Endothelial cell of umbilical vein (primary cell): Measurements from ENCODE around the gene TMBIM6. TPM values are rescaled to one million over a fixed set of nuclear protein-coding genes. Genes with fewer than 3 reads are reported as not detected.

Experiments used
- BruUV-seq: library from RNA; stranded (reverse); fragments of 400-500 nt; replicated peaks from 2 replicates; lab custom pipeline; 2021; lab: Mats Ljungman, UMichigan
- CTCF ChIA-PET: fragments of 300-600, 350-600 bp; sonication (Branson Sonifier 250); formaldehyde crosslinking; loops from one replicate; lab custom pipeline; 2021; ENCODE audit warnings: antibody characterized with exemption, inconsistent platforms; lab: Charles Lee
- POLR2A ChIA-PET: fragments of 300-600, 350-600 bp; sonication (Branson Sonifier 250); formaldehyde crosslinking; loops from one replicate; lab custom pipeline; 2021; ENCODE audit warnings: antibody characterized with exemption, inconsistent platforms; lab: Charles Lee
- DNase-seq: peaks from one replicate; pipeline ENCODE4 v3.0.0-alpha.2; 2011; ENCODE audit warnings: low read depth, low spot score
- FAIRE-seq: peaks from 2 replicates; lab custom pipeline; 2011; peaks lifted over from hg19 to GRCh38; lab: Jason Lieb, UNC
- H2AFZ ChIP-seq: 2 replicates; pipeline ENCODE4 v1.6.0; 2012; ENCODE audit warnings: low read depth, low read length, control low read depth, inconsistent platforms
- H3K27ac ChIP-seq: 2 replicates; pipeline ENCODE4 v1.5.1; 2011; ENCODE audit warnings: low read depth, mild to moderate bottlenecking, control low read depth, low read length, moderate library complexity; ENCODE audit not compliant: insufficient read depth
- H3K27me3 ChIP-seq, 2 experiments: 2 replicates each; pipeline versions ENCODE4 v1.6.0 to v1.6.1; 2011; ENCODE audit warnings: low read length in 2 of 2, mixed read lengths in 1 of 2; ENCODE audit not compliant: control insufficient read depth in 2 of 2, insufficient read depth in 2 of 2
- H3K36me3 ChIP-seq, 2 experiments: 2 replicates in 1 of 2; 3 replicates in 1 of 2; pipeline ENCODE4 v1.5.1; 2011; ENCODE audit warnings: low read length in 2 of 2, mild to moderate bottlenecking in 1 of 2, moderate library complexity in 1 of 2; ENCODE audit not compliant: control insufficient read depth in 2 of 2, insufficient read depth in 2 of 2; ENCODE audit errors: extremely low read depth in 1 of 2
- H3K4me1 ChIP-seq: 3 replicates; pipeline ENCODE4 v1.5.1; 2011; ENCODE audit warnings: mild to moderate bottlenecking, low read length; ENCODE audit not compliant: control insufficient read depth, insufficient read depth; ENCODE audit errors: extremely low read depth
- H3K4me2 ChIP-seq: 2 replicates; pipeline ENCODE4 v1.6.1; 2011; ENCODE audit warnings: low read length, control low read depth, mixed read lengths; ENCODE audit not compliant: insufficient read depth
- H3K4me3 ChIP-seq, 3 experiments: fragments of 200-600 bp in 1 of 3; sonication (generic), shearing (Covaris generic) in 1 of 3; replicated peaks in 1 of 3; 2 replicates each; pipeline ENCODE4 v1.5.1; 2011 to 2016; ENCODE audit warnings: control low read depth in 3 of 3, low read length in 3 of 3, mild to moderate bottlenecking in 2 of 3, inconsistent platforms in 1 of 3, low read depth in 1 of 3, moderate library complexity in 1 of 3; ENCODE audit not compliant: insufficient read depth in 1 of 3
- H3K79me2 ChIP-seq: 2 replicates; pipeline ENCODE4 v1.6.0; 2012; ENCODE audit warnings: low read length, inconsistent platforms; ENCODE audit not compliant: control insufficient read depth, insufficient read depth
- H3K9ac ChIP-seq: replicated peaks from 2 replicates; pipeline ENCODE3; 2011; ENCODE audit warnings: low read length, control low read depth; ENCODE audit not compliant: insufficient read depth; ENCODE audit errors: extremely low read depth
- H3K9me1 ChIP-seq: replicated peaks from 3 replicates; pipeline ENCODE4 v1.6.0; 2011; ENCODE audit warnings: mild to moderate bottlenecking, low read length; ENCODE audit not compliant: control insufficient read depth, insufficient read depth; ENCODE audit errors: extremely low read depth
- H3K9me3 ChIP-seq: replicated peaks from 2 replicates; pipeline ENCODE4 v1.5.1; 2012; ENCODE audit warnings: low read length, inconsistent platforms; ENCODE audit not compliant: control insufficient read depth, insufficient read depth
- H4K20me1 ChIP-seq: replicated peaks from 2 replicates; pipeline ENCODE3; 2011; ENCODE audit warnings: mild to moderate bottlenecking, low read length; ENCODE audit not compliant: control insufficient read depth, insufficient read depth; ENCODE audit errors: extremely low read depth
- CTCF ChIP-seq, 2 donors: IDR thresholded peaks; 1 replicate in 1 of 2; 2 replicates in 1 of 2; pipeline ENCODE4 v1.5.1; 2011; ENCODE audit warnings: low read length in 2 of 2, mild to moderate bottlenecking in 2 of 2, moderate library complexity in 2 of 2, control low read depth in 1 of 2, inconsistent platforms in 1 of 2, low read depth in 1 of 2; ENCODE audit not compliant: insufficient read depth in 1 of 2; ENCODE audit errors: extremely low read depth in 1 of 2
- EZH2 ChIP-seq: IDR thresholded peaks from 2 replicates; pipeline ENCODE4 v1.6.1; 2012; ENCODE audit warnings: borderline replicate concordance, low read depth, mild to moderate bottlenecking, moderate library complexity, low read length, inconsistent platforms; ENCODE audit not compliant: severe bottlenecking
- FOS ChIP-seq: IDR thresholded peaks from 2 replicates; pipeline ENCODE4 v1.6.1; 2011; ENCODE audit warnings: mild to moderate bottlenecking, low read length, moderate library complexity, borderline replicate concordance; ENCODE audit not compliant: insufficient read depth
- GATA2 ChIP-seq: IDR thresholded peaks from 2 replicates; pipeline ENCODE4 v1.7.0; 2011; ENCODE audit warnings: low read depth, mild to moderate bottlenecking, moderate library complexity, mixed read lengths, low read length; ENCODE audit not compliant: insufficient read length, insufficient read depth
- JUN ChIP-seq: IDR thresholded peaks from 2 replicates; pipeline ENCODE4 v1.6.1; 2011; ENCODE audit warnings: borderline replicate concordance, low read depth; ENCODE audit not compliant: insufficient read length, insufficient read depth
- MYC ChIP-seq: IDR thresholded peaks from one replicate; pipeline ENCODE4 v1.6.1; 2011; ENCODE audit warnings: mild to moderate bottlenecking, low read depth, low read length
- POLR2A ChIP-seq: IDR thresholded peaks from 2 replicates; pipeline ENCODE4 v1.6.1; 2012; ENCODE audit warnings: low read depth, mild to moderate bottlenecking, control low read depth, low read length
- POLR2AphosphoS5 ChIP-seq: IDR thresholded peaks from 2 replicates; pipeline ENCODE4 v1.6.1; 2012; ENCODE audit warnings: low read depth, mild to moderate bottlenecking, control low read depth, low read length, moderate library complexity; ENCODE audit not compliant: insufficient read depth
- dilution Hi-C: fragments of 300-500 bp; cut with MboI; formaldehyde crosslinking; loops from one replicate; pipeline ENCODE4 v1.15.0; 2019; ENCODE audit warnings: low sequenced_read_pairs; ENCODE audit not compliant: extremely low pct_ligation_motif_present
- intact Hi-C: fragments of 100-400 bp; cut with micrococcal nuclease; formaldehyde crosslinking; loops from one replicate; pipeline ENCODE4 v1.10.0; 2022
- polyA plus RNA-seq, 4 experiments: library from polyadenylated mRNA; depleted of rRNA in 3 of 4; stranded (reverse) in 3 of 4; unstranded in 1 of 4; fragments of >200 nt; gene quantifications; 2 replicates each; pipeline versions ENCODE4 v1.2.1 to v1.2.3, GENCODE V29; 2011 to 2012; ENCODE audit warnings: missing spikeins in 1 of 4
- total RNA-seq: library from RNA; stranded (reverse); gene quantifications from 2 replicates; pipeline ENCODE4 v1.2.3, GENCODE V29; 2021
- TF ChIP-seq, protein P1 (sequence below): IDR thresholded peaks from 2 replicates; pipeline ENCODE4 v1.6.1; 2011; ENCODE audit not compliant: insufficient read depth, insufficient read length

Gene TMBIM6
- total and polyA plus RNA-seq, 2 donors (not counting 3 experiments of a cell fraction or from before 2014, with no cell fraction given), result 393 to 579 TPM

DNA sequence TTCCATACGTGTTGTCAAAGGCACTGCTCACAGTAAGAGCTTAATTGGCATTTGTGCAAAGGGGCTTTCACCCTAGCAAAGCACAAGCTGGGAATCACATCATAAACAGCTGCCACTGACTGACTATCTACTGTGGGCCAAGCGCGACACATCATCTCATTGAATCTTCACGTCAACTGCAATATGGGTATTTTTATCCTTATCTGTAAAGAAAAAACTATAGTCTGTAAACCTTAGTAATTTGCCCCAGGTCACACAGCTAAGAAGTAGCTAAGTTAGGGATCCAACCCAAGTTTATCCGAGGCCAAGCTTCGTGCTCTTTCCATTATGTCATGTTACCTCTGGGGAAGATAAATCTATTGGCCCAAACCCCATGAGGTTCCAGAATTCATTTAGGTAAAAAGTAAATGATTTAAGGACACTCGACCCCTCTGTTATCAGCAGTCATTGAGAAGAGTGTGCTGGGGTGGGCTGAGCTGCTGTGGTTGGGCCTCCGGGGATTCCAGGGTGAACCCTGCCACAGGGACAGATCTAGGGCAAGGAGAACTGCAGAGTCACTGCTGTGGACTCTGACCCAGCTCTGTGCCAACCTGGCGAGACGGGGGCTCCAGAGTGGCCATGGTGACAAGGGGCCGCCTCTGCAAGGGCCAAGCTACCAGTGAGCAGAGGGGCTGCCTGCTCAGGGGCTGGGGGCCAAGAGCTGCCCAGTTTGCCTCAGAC lies 59.2 kb downstream of the TMBIM6 start:
- CTCF ChIA-PET, result interaction anchor here (1.2 to 5.7 kb wide), 4 partner anchors 17 to 39 kb away, joined by 3 to 25 read pairs (median 3); no protein-coding TSS in a partner anchor

More for the DNA sequence above, 59.2 kb downstream of the TMBIM6 start:
- no peak for FAIRE-seq
- H3K4me2 ChIP-seq, result no peak overlapping the region
- no peaks in the 10 kb centered on the region for H3K9me3 ChIP-seq
- DNase-seq, result no peak
- dilution Hi-C loops, result no loop called here
- no peak overlapping the region for H3K9ac ChIP-seq
- H3K27ac ChIP-seq, result no peak overlapping the region
- H4K20me1 ChIP-seq, result no peaks in the 10 kb centered on the region
- no peaks in the 10 kb centered on the region for H3K9me1 ChIP-seq
- no peak overlapping the region for H2AFZ ChIP-seq
- intact Hi-C loops, result no loop called here
- H3K4me1 ChIP-seq, result no peaks in the 10 kb centered on the region
- no TSS peak for BruUV-seq
- no peaks in the 10 kb centered on the region for H3K79me2 ChIP-seq
- TF ChIP-seq POLR2AphosphoS5 (no peak), JUN (no peak), CTCF (IDR thresholded peaks at IDR 0.05; ENCODE audit: extremely low read depth in 1 of 2, insufficient read depth in 1 of 2, low read depth in 1 of 2, low read length in 2 of 2) (no peak), POLR2A (no peak), GATA2 (no peak), FOS (no peak), MYC (no peak), EZH2 (no peak)
- TF ChIP-seq, protein P1, sequence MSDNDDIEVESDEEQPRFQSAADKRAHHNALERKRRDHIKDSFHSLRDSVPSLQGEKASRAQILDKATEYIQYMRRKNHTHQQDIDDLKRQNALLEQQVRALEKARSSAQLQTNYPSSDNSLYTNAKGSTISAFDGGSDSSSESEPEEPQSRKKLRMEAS, result no peak
- no peak overlapping the region for H3K4me3 ChIP-seq
- POLR2A ChIA-PET, result no interaction called here
- H3K36me3 ChIP-seq, result peaks cover 16 to 69% of the 10 kb centered on the region in 2 experiments
- no peaks in the 10 kb centered on the region for H3K27me3 ChIP-seq
